GM12878 (cell line): ENCODE measurements around the gene ETV1. TPM values are rescaled to one million over a fixed set of nuclear protein-coding genes. Genes with fewer than 3 reads are reported as not detected.

ENCODE experiments used
- ATAC-seq: fragments of 200-7000 bp; cut with Tn5 transposase; 3 replicates; pipeline ENCODE4 v1.9.1; 2020; ENCODE audit warnings: mild to moderate bottlenecking, moderate library complexity
- BruUV-seq: library from RNA; stranded (reverse); fragments of 400-500 nt; replicated peaks from 2 replicates; lab custom pipeline; 2021; lab: Mats Ljungman, UMichigan
- CTCF ChIA-PET: fragments of 300-600 bp; sonication (Branson Sonifier 250); formaldehyde crosslinking; extraction: SDS; loops from one replicate; lab custom pipeline; 2021; ENCODE audit warnings: inconsistent platforms; lab: Yijun Ruan, JAX
- POLR2A ChIA-PET: fragments of 350-600 bp; formaldehyde crosslinking; extraction: SDS; loops from one replicate; lab custom pipeline; 2021; ENCODE audit warnings: inconsistent platforms; lab: Charles Lee
- RAD21 ChIA-PET: fragments of 300-600 bp; sonication (Branson Sonifier 250); formaldehyde crosslinking; loops from one replicate; lab custom pipeline; 2023; ENCODE audit warnings: antibody characterized with exemption; ENCODE audit not compliant: unreplicated experiment; lab: Charles Lee
- SMC1A ChIA-PET: fragments of 300-600 bp; sonication (Branson Sonifier 250); formaldehyde crosslinking; loops from one replicate; lab custom pipeline; 2023; ENCODE audit not compliant: unreplicated experiment, uncharacterized antibody; lab: Charles Lee
- DNase-seq: peaks from one replicate; pipeline ENCODE4 v3.0.0-alpha.2; 2011; ENCODE audit warnings: low read depth, low spot score
- FAIRE-seq: peaks from 3 replicates; lab custom pipeline; 2011; peaks lifted over from hg19 to GRCh38; lab: Jason Lieb, UNC
- H2AFZ ChIP-seq: 2 replicates; pipeline ENCODE4 v1.6.0; 2011; ENCODE audit warnings: low read depth, low read length, control low read depth; ENCODE audit not compliant: control insufficient read depth
- H3K27ac ChIP-seq: 2 replicates; pipeline ENCODE4 v1.5.1; 2011; ENCODE audit warnings: control low read depth; ENCODE audit not compliant: control insufficient read depth, insufficient read depth
- H3K27me3 ChIP-seq, 2 experiments: replicated peaks in 1 of 2; 2 replicates each; pipeline versions ENCODE4 v1.6.0 to v1.6.1; 2011; ENCODE audit warnings: low read length in 1 of 2; ENCODE audit not compliant: control insufficient read depth in 2 of 2, insufficient read depth in 2 of 2
- H3K36me3 ChIP-seq, 2 experiments: 2 replicates each; pipeline ENCODE4 v1.5.1; 2011; ENCODE audit warnings: low read length in 1 of 2; ENCODE audit not compliant: control insufficient read depth in 2 of 2, insufficient read depth in 2 of 2
- H3K4me1 ChIP-seq: 2 replicates; pipeline ENCODE4 v1.6.1; 2011; ENCODE audit warnings: mild to moderate bottlenecking, low read length, moderate library complexity, mixed read lengths; ENCODE audit not compliant: control insufficient read depth, insufficient read depth
- H3K4me2 ChIP-seq: 2 replicates; pipeline ENCODE4 v1.6.0; 2011; ENCODE audit warnings: control low read depth; ENCODE audit not compliant: control insufficient read depth, insufficient read depth
- H3K4me3 ChIP-seq: fragments of 200-600 bp; sonication (generic); 2 replicates; pipeline ENCODE4 v1.5.1; 2016
- H3K79me2 ChIP-seq: 2 replicates; pipeline ENCODE4 v1.6.0; 2011; ENCODE audit warnings: low read length; ENCODE audit not compliant: control insufficient read depth, insufficient read depth
- H3K9ac ChIP-seq: 2 replicates; pipeline ENCODE4 v1.8.0; 2011; ENCODE audit warnings: low read length, control low read depth, mixed read lengths; ENCODE audit not compliant: control insufficient read depth, insufficient read depth
- H3K9me3 ChIP-seq: replicated peaks from 3 replicates; pipeline ENCODE4 v1.5.1; 2011; ENCODE audit warnings: mild to moderate bottlenecking, low read length; ENCODE audit not compliant: control insufficient read depth, insufficient read depth
- H4K20me1 ChIP-seq: 2 replicates; pipeline ENCODE4 v1.6.0; 2011; ENCODE audit not compliant: control insufficient read depth, insufficient read depth
- ASH2L ChIP-seq: fragments of 300-600, 200-600 bp; sonication (generic); IDR thresholded peaks from 2 replicates; pipeline ENCODE4 v1.6.1; 2017; ENCODE audit warnings: low read depth, mild to moderate bottlenecking, borderline replicate concordance
- BACH1 ChIP-seq: fragments of 450-650 bp; IDR thresholded peaks from 2 replicates; pipeline ENCODE4 v1.6.1; 2017; ENCODE audit warnings: mild to moderate bottlenecking, borderline replicate concordance
- BCL3 ChIP-seq: IDR thresholded peaks from 2 replicates; pipeline ENCODE4 v1.6.1; 2011; ENCODE audit warnings: borderline replicate concordance, low read depth, mild to moderate bottlenecking, moderate library complexity, low read length; ENCODE audit not compliant: insufficient read depth, poor library complexity, severe bottlenecking
- CREB1 ChIP-seq: IDR thresholded peaks from 2 replicates; pipeline ENCODE4 v1.6.1; 2012; ENCODE audit warnings: low read depth, mild to moderate bottlenecking, inconsistent platforms
- IKZF2 ChIP-seq, 2 experiments: fragments of 450-650 bp; IDR thresholded peaks; 2 replicates each; pipeline ENCODE4 v1.6.1; 2017; ENCODE audit warnings: mild to moderate bottlenecking in 2 of 2, moderate library complexity in 2 of 2
- MAX ChIP-seq: IDR thresholded peaks from 2 replicates; pipeline ENCODE4 v1.6.1; 2012; ENCODE audit warnings: low read depth, low read length, improper control_type of control experiment
- PAX8 ChIP-seq: fragments of 450-650 bp; IDR thresholded peaks from 2 replicates; pipeline ENCODE4 v1.6.1; 2017; ENCODE audit warnings: mild to moderate bottlenecking, moderate library complexity
- RAD51 ChIP-seq: fragments of 450-650 bp; IDR thresholded peaks from 2 replicates; pipeline ENCODE4 v1.6.1; 2016; ENCODE audit warnings: moderate library complexity, mild to moderate bottlenecking, inconsistent platforms
- RCOR1 ChIP-seq: conservative IDR thresholded peaks from 2 replicates; pipeline ENCODE4 v1.6.1; 2012; ENCODE audit warnings: low read depth, low read length, improper control_type of control experiment
- RUNX3 ChIP-seq: IDR thresholded peaks from 2 replicates; pipeline ENCODE4 v1.6.1; 2012; ENCODE audit warnings: low read length, inconsistent platforms
- WRNIP1 ChIP-seq: IDR thresholded peaks from 2 replicates; pipeline ENCODE4 v1.6.1; 2011; ENCODE audit warnings: low read depth, low read length, improper control_type of control experiment, borderline replicate concordance
- ZNF384 ChIP-seq: IDR thresholded peaks from 2 replicates; pipeline ENCODE4 v1.6.1; 2012; ENCODE audit warnings: low read depth, mild to moderate bottlenecking, low read length, improper control_type of control experiment, borderline replicate concordance
- ZNF592 ChIP-seq: fragments of 450-650 bp; IDR thresholded peaks from 2 replicates; pipeline ENCODE4 v1.6.1; 2017; ENCODE audit warnings: mild to moderate bottlenecking, moderate library complexity
- WGBS: methylation state at CpG from one replicate; pipeline ENCODE4 v1.1.6; 2016; ENCODE audit warnings: low lambda C conversion rate; ENCODE audit not compliant: insufficient replicate concordance, insufficient coverage; ENCODE audit errors: missing lambda C conversion rate; 5-methylcytosine and 5-hydroxymethylcytosine counted together
- in situ Hi-C: fragments of 300-500 bp; cut with MboI; formaldehyde crosslinking; loops from 9 replicates; pipeline ENCODE4 v1.14.3; 2018; ENCODE audit warnings: mixed read lengths
- intact Hi-C: fragments of 100-400 bp; cut with micrococcal nuclease; formaldehyde crosslinking; loops from one replicate; pipeline ENCODE4 v1.14.2; 2022; ENCODE audit not compliant: unreplicated experiment
- polyA plus RNA-seq, 11 experiments: library from polyadenylated mRNA; depleted of rRNA in 4 of 11; unstranded in 6 of 11; stranded (reverse) in 5 of 11; fragments of >200 nt; fragmentation: Nextera tagmentation in 4 of 11; fragmentation: Illumina TruSeq in 1 of 11; extraction: Ambion mirVana in 4 of 11; extraction: Trizol in 1 of 11; gene quantifications; 1 replicate in 1 of 11; 2 replicates in 10 of 11; pipeline versions ENCODE4 v1.2.1 to v1.2.3, GENCODE V29; 2011 to 2016; ENCODE audit warnings: inconsistent platforms in 2 of 11, missing spikeins in 2 of 11, low read depth in 1 of 11
- total RNA-seq, 4 experiments: library from RNA; depleted of rRNA in 3 of 4; stranded (reverse); fragments of >200 nt in 3 of 4; fragmentation: Illumina TruSeq in 1 of 4; extraction: Trizol in 1 of 4; gene quantifications; 2 replicates each; pipeline versions ENCODE4 v1.2.1 to v1.2.3, GENCODE V29; 2013 to 2021

The ETV1 gene
- total and polyA plus RNA-seq, 10 of the 15 experiments (the other 5 are each of a cell fraction or from before 2014, with no cell fraction given) = 0.03 to 9.3 (median 0.16) TPM; not detected in 4

DNA sequence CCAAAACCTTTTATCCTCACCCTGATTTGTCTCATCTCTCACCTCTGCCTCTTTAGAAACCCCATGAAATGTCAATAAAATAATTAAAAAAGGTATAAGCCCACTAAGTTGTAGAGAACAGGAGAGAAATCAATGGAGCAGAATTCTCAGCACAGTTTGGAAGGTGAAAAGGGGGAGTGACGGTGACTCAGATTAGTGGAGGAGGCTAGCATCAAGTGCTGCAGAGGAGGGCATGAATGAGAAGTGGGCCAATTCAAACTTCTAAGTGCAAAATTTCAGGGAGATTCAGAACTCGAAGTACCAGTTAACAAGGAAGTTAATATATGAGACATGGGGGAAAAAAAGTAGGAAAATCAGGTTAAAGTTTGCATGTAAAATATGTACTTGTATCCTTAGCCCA lies 34.9 kb upstream of the ETV1 start:
- no peaks in the 10 kb centered on the region for H4K20me1 ChIP-seq
- in situ Hi-C loops = no loop called here
- no peak overlapping the region for H3K4me2 ChIP-seq
- H3K9ac ChIP-seq = no peak overlapping the region
- 28% methylated on average over 2 of the region's 2 CpGs for WGBS
- H3K9me3 ChIP-seq = no peaks in the 10 kb centered on the region
- ChIA-PET SMC1A (interaction anchor here (0.8 to 0.9 kb wide), 2 partner anchors 15 to 28 kb away, joined by 3 read pairs; no protein-coding TSS in a partner anchor), POLR2A (no interaction called here), RAD21 (no interaction called here), CTCF (no interaction called here)
- intact Hi-C loops = no loop called here
- H3K79me2 ChIP-seq = no peaks in the 10 kb centered on the region
- no peaks in the 10 kb centered on the region for H3K4me1 ChIP-seq
- no peak overlapping the region for H3K4me3 ChIP-seq
- H3K27me3 ChIP-seq = no peaks in the 10 kb centered on the region
- ATAC-seq (no peak), FAIRE-seq (no peak), DNase-seq (no peak)
- H3K36me3 ChIP-seq = no peaks in the 10 kb centered on the region
- TF ChIP-seq RAD51 = no peak
- TF ChIP-seq BACH1 = no peak
- TF ChIP-seq CREB1 = no peak
- no peak for TF ChIP-seq ZNF384
- no peak for TF ChIP-seq ASH2L
- no peak for TF ChIP-seq IKZF2 (IDR thresholded peaks at IDR 0.05)
- no peak for TF ChIP-seq MAX
- TF ChIP-seq RCOR1 = no peak
- no peak for TF ChIP-seq WRNIP1
- no peak for TF ChIP-seq BCL3
- no peak for TF ChIP-seq PAX8
- TF ChIP-seq ZNF592 = no peak
- TF ChIP-seq RUNX3 = no peak
- no peak overlapping the region for H2AFZ ChIP-seq
- no peak overlapping the region for H3K27ac ChIP-seq
- no TSS peak for BruUV-seq
